ENCODE results near the gene ATG10.
"Not testable (repeated sequence)": the region's sequence is repeated elsewhere in the genome, so short reads cannot be mapped to it uniquely, and the experiment has no call there.

The ATG10 gene

DNA sequence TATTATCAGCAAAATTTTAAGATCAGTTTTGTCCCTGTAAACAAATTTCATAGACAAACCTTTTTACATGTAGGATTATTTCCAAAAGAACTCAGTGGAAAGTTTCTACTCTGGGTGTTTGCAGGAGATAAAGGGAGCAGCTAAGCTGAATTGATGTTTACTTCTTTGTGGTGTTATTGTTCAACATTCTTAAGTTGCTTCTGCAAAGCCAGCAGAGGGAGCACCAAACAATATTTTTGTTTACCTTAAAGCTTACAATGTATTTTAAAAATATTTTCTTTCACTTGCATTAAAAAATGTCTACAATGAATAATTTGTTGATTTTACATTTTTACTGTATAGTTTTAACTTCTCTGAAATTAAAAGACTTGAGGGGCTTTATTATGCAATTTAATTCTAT, 135.4 kb downstream of the ATG10 start:
- TF ChIP-seq, protein P1, sequence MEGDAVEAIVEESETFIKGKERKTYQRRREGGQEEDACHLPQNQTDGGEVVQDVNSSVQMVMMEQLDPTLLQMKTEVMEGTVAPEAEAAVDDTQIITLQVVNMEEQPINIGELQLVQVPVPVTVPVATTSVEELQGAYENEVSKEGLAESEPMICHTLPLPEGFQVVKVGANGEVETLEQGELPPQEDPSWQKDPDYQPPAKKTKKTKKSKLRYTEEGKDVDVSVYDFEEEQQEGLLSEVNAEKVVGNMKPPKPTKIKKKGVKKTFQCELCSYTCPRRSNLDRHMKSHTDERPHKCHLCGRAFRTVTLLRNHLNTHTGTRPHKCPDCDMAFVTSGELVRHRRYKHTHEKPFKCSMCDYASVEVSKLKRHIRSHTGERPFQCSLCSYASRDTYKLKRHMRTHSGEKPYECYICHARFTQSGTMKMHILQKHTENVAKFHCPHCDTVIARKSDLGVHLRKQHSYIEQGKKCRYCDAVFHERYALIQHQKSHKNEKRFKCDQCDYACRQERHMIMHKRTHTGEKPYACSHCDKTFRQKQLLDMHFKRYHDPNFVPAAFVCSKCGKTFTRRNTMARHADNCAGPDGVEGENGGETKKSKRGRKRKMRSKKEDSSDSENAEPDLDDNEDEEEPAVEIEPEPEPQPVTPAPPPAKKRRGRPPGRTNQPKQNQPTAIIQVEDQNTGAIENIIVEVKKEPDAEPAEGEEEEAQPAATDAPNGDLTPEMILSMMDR (IDR thresholded peaks at IDR 0.05; ENCODE audit: extremely low read depth, missing control alignments): no peak
- DNase-seq (ENCODE audit: low spot score): no peak

DNA sequence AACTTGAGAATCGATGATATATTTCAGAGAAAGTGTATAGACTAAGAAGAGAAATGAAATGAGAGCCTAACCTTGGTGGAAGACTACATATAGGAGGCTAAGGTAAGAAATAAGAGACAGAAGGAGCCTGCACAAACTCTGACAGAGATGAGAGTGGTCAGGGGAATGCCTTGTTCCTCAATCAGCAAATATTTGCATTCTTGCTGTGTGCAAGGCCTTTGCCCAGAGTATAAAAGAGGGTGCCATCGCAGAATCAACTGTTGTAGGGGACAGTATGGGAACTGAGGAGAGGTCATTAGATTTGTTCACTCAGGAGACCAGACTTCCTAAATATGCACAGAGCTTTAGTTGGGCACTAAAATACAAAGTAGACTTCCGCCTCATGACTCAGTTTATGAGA, 137.2 kb downstream of the ATG10 start:
- TF ChIP-seq, protein P1 (IDR thresholded peaks at IDR 0.05; ENCODE audit: extremely low read depth, missing control alignments): no peak
- no peak for DNase-seq (ENCODE audit: low spot score)

DNA sequence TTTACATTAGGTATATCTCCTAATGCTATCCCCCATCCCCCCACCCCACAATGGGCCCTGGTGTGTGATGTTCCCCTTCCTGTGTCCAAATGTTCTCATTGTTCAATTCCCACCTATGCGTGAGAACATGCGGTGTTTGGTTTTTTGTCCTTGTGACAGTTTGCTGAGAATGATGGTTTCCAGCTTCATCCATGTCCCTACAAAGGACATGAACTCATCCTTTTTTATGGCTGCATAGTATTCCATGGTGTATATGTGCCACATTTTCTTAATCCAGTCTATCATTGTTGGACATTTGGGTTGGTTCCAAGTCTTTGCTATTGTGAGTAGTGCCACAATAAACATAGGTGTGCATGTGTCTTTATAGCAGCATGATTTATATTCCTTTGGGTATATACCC, 138.1 kb downstream of the ATG10 start:
- DNase-seq (ENCODE audit: low spot score): not testable (repeated sequence)

DNA sequence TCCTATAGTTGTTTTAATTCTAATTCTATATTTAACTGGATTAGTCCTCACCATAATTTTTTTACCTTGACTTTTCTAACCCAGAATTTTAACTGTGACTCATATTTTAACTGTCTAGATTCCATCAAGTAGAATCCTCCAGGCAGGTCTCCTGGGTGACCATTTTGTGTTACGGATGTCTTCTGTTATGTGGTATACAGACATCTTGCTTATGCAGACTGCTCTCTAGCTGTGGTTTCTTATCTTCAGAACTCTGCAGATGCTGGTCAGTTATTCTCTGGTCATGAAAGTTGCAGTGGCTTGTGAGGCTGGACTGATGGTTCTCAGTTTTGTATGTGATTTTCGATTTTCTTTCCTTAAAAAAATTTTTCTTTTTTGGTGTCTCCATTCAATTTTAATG, 139.4 kb downstream of the ATG10 start:
- TF ChIP-seq, protein P1 (IDR thresholded peaks at IDR 0.05; ENCODE audit: extremely low read depth, missing control alignments): no peak
- no peak for DNase-seq (ENCODE audit: low spot score)

DNA sequence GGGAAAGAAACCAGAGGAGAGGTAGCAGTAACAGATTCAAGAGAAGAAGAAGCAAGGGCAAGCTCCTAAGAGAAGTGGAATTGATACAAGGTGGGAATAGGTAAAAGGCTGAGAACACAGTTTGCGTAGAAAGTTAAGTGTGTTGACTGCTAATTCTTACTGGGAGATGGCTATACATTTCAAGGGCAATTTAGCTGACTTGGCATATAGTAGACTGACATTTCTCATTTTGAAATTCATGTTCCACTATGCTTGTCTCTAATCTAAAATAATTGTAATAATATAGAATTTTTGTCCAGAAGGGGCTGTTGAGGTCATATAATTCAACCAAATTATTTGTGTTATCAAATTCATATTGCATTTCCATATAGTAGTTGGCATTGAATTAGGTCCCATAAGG, 144.0 kb downstream of the ATG10 start:
- TF ChIP-seq, protein P1 (IDR thresholded peaks at IDR 0.05; ENCODE audit: extremely low read depth, missing control alignments): no peak
- DNase-seq (ENCODE audit: low spot score): no peak

DNA sequence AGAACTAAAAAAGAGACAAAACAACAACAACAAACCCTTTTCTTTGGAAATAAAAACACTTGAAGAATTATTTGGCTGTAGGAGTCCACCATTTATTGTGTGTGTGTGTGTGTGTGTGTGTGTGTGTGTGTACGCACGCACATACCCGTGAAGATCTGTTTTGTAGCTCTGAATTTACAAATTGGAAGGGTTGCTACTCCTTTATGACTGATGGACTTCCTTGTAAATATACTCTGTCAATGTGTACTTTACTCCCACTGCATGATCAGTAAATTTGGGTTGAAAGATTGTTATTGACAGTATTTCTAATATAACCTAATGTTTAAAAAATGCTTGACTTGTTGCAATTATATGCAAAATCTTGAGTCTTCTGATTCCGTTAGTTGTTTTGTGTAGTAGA, 148.1 kb downstream of the ATG10 start:
- DNase-seq (ENCODE audit: low spot score): no peak
- TF ChIP-seq, protein P1 (IDR thresholded peaks at IDR 0.05; ENCODE audit: extremely low read depth, missing control alignments): no peak

DNA sequence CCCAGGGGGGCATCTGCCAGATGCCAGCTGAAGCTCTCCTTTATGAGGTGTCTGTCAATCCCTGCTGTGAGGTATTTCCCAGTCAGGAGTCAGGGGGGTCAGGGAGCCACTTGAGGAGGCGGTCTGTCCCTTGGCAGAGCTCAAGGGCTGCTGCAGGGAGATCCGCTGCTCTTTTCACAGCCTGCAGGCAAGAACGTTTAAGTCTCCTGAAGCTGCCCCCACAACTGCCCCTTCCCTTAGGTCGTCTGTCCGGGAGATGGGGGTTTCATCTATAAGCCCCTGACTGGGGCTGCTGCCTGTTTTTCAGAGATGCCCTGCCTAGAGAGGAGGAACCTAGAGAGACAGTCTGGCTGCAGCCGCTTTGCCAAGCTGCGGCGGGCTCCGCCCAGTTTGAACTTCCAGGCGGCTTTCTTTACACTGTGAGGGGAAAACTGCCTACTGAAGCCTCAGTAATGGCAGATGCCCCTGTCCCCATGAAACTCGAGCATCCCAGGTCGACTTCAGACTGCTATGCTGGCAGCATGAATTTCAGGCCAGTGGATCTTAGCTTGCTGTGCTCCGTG, 158.0 kb downstream of the ATG10 start:
- no peak for DNase-seq (ENCODE audit: low spot score)
- TF ChIP-seq, protein P1 (IDR thresholded peaks at IDR 0.05; ENCODE audit: extremely low read depth, missing control alignments): no peak

DNA sequence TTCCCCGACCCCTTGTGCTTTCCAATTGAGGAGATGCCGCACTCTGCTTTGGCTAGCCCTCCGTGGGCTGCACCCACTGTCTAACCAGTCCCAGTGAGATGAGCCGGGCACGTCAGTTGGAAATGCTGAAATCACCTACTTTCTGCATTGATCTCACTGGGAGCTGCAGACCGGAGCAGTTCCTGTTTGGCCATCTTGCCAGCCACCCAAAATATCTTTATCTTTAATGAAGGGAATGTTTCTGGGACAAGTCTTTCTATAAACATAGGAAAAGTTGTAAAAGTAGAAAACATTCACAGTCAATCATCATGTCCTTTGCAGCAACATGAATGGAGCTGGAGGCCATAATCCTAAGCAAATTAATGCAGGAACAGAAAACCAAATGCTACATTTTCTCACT, 158.8 kb downstream of the ATG10 start:
- DNase-seq (ENCODE audit: low spot score): no peak
- TF ChIP-seq, protein P1 (IDR thresholded peaks at IDR 0.05; ENCODE audit: extremely low read depth, missing control alignments): no peak
